SK-N-SH (cell line): ENCODE results near the gene F2RL3. TPM values are rescaled to one million over a fixed set of nuclear protein-coding genes. Genes with fewer than 3 reads are reported as not detected.
A peak's percentile ranks its signal among the peaks of the same experiment; 100 is the strongest.

Experiments used
- CTCF ChIA-PET: fragments of 300-600, 350-600 bp; formaldehyde crosslinking; extraction: SDS; loops from one replicate; lab custom pipeline; 2021; lab: Yijun Ruan, JAX
- POLR2A ChIA-PET: fragments of 350-600 bp; sonication (Branson Sonifier 250); formaldehyde crosslinking; extraction: SDS; loops from one replicate; lab custom pipeline; 2020; ENCODE audit warnings: antibody characterized with exemption, inconsistent platforms; lab: Yijun Ruan, JAX
- DNase-seq: peaks from one replicate; pipeline ENCODE4 v3.0.0; 2012
- H2AFZ ChIP-seq: fragments of 200-600 bp; sonication (generic); 2 replicates; pipeline ENCODE4 v1.8.1; 2016; ENCODE audit warnings: antibody characterized with exemption, mild to moderate bottlenecking, low read depth
- H3F3A ChIP-seq: fragments of 200-600 bp; sonication (generic); replicated peaks from 2 replicates; pipeline ENCODE3; 2016; ENCODE audit warnings: antibody characterized with exemption, mild to moderate bottlenecking; ENCODE audit not compliant: insufficient read depth
- H3K27ac ChIP-seq, 2 experiments: fragments of 200-500 bp in 1 of 2; fragments of 200-600 bp in 1 of 2; sonication (Bioruptor generic) in 1 of 2; sonication (generic), shearing (Covaris generic) in 1 of 2; 2 replicates each; pipeline versions ENCODE4 v1.5.1 to v1.6.1; 2014 to 2016; ENCODE audit warnings: low read depth in 2 of 2, inconsistent platforms in 1 of 2, low read length in 1 of 2, mild to moderate bottlenecking in 1 of 2, mixed read lengths in 1 of 2
- H3K27me3 ChIP-seq: fragments of 200-600 bp; sonication (generic), shearing (Covaris generic); 2 replicates; pipeline ENCODE4 v1.6.1; 2016; ENCODE audit warnings: mixed run types; ENCODE audit not compliant: insufficient read depth
- H3K36me3 ChIP-seq, 2 experiments: fragments of 200-500 bp in 1 of 2; fragments of 200-600 bp in 1 of 2; sonication (Bioruptor generic) in 1 of 2; sonication (generic) in 1 of 2; replicated peaks in 1 of 2; 2 replicates each; pipeline versions ENCODE3 to v1.5.1; 2014 to 2016; ENCODE audit warnings: low read length in 1 of 2, mild to moderate bottlenecking in 1 of 2; ENCODE audit not compliant: insufficient read depth in 2 of 2, control insufficient read depth in 1 of 2
- H3K4me1 ChIP-seq, 2 experiments: fragments of 200-500 bp in 1 of 2; fragments of 200-600 bp in 1 of 2; sonication (Bioruptor generic) in 1 of 2; sonication (generic), shearing (Covaris generic) in 1 of 2; 2 replicates each; pipeline versions ENCODE4 v1.5.1 to v1.6.1; 2014 to 2016; ENCODE audit warnings: low read depth in 1 of 2, low read length in 1 of 2, mixed run types in 1 of 2; ENCODE audit not compliant: insufficient read depth in 2 of 2, control insufficient read depth in 1 of 2
- H3K4me2 ChIP-seq: fragments of 200-600 bp; sonication (generic), shearing (Covaris generic); 2 replicates; pipeline ENCODE4 v1.6.1; 2017; ENCODE audit warnings: mixed run types
- H3K4me3 ChIP-seq, 2 experiments: fragments of 200-500 bp in 1 of 2; fragments of 200-600 bp in 1 of 2; sonication (Bioruptor generic) in 1 of 2; sonication (generic), shearing (Covaris generic) in 1 of 2; 2 replicates each; pipeline versions ENCODE4 v1.5.1 to v1.8.1; 2014 to 2016; ENCODE audit warnings: low read depth in 2 of 2, inconsistent platforms in 1 of 2, low read length in 1 of 2, mild to moderate bottlenecking in 1 of 2, mixed read lengths in 1 of 2, moderate library complexity in 1 of 2
- H3K79me2 ChIP-seq: fragments of 200-600 bp; sonication (generic); 2 replicates; pipeline ENCODE4 v1.8.1; 2017; ENCODE audit warnings: mild to moderate bottlenecking; ENCODE audit not compliant: insufficient read depth
- H3K9ac ChIP-seq: fragments of 200-600 bp; sonication (generic); 2 replicates; pipeline ENCODE4 v1.6.1; 2017; ENCODE audit warnings: mixed run types
- H3K9me2 ChIP-seq: fragments of 200-600 bp; sonication (generic); 2 replicates; pipeline ENCODE4 v1.6.1; 2017; ENCODE audit warnings: mixed run types
- H3K9me3 ChIP-seq: fragments of 200-600 bp; sonication (generic); 2 replicates; pipeline ENCODE4 v1.6.1; 2017; ENCODE audit warnings: mixed run types, mild to moderate bottlenecking, moderate library complexity
- H4K20me1 ChIP-seq: fragments of 200-600 bp; sonication (generic); 2 replicates; pipeline ENCODE4 v1.6.1; 2017; ENCODE audit warnings: mild to moderate bottlenecking, mixed run types; ENCODE audit not compliant: insufficient read depth
- CHD2 ChIP-seq: fragments of 150-350 bp; IDR thresholded peaks from 2 replicates; pipeline ENCODE4 v1.6.1; 2018; ENCODE audit warnings: low read length; ENCODE audit not compliant: partially characterized antibody
- ELF1 ChIP-seq: IDR thresholded peaks from 2 replicates; pipeline ENCODE4 v1.4.0; 2012
- EP300 ChIP-seq, 2 experiments: IDR thresholded peaks; 2 replicates each; pipeline versions ENCODE4 v1.4.0 to v1.6.1; 2012; ENCODE audit warnings: borderline replicate concordance in 1 of 2, low read depth in 1 of 2, low read length in 1 of 2
- FOSL2 ChIP-seq: IDR thresholded peaks from 2 replicates; pipeline ENCODE4 v1.4.0; 2012; ENCODE audit warnings: low read depth, mild to moderate bottlenecking, moderate library complexity, borderline replicate concordance
- FOXJ3 ChIP-seq: sonication (generic); formaldehyde crosslinking; IDR thresholded peaks from 2 replicates; pipeline ENCODE4 v1.5.1; 2020; ENCODE audit warnings: mild to moderate bottlenecking, missing genetic modification reagents
- GABPA ChIP-seq: IDR thresholded peaks from 2 replicates; pipeline ENCODE4 v1.4.0; 2012; ENCODE audit warnings: low read depth, mild to moderate bottlenecking
- MEF2A ChIP-seq: IDR thresholded peaks from 2 replicates; pipeline ENCODE4 v1.4.0; 2012; ENCODE audit warnings: low read depth, borderline replicate concordance
- MXI1 ChIP-seq: IDR thresholded peaks from 2 replicates; pipeline ENCODE4 v1.6.1; 2012; ENCODE audit warnings: mild to moderate bottlenecking, low read depth, low read length, improper control_type of control experiment
- NFIC ChIP-seq: IDR thresholded peaks from 2 replicates; pipeline ENCODE4 v1.4.0; 2012; ENCODE audit warnings: borderline replicate concordance
- POLR2AphosphoS5 ChIP-seq: IDR thresholded peaks from 2 replicates; pipeline ENCODE4 v1.6.1; 2012; ENCODE audit warnings: low read depth, low read length
- SIN3A ChIP-seq: IDR thresholded peaks from 2 replicates; pipeline ENCODE4 v1.6.1; 2012; ENCODE audit warnings: low read depth, mild to moderate bottlenecking, low read length, moderate library complexity, borderline replicate concordance
- TEAD4 ChIP-seq: IDR thresholded peaks from 2 replicates; pipeline ENCODE4 v1.4.0; 2012; ENCODE audit warnings: mild to moderate bottlenecking, borderline replicate concordance; ENCODE audit not compliant: insufficient read depth
- WGBS: methylation state at CpG from one replicate; pipeline ENCODE4 v1.1.6; 2017; ENCODE audit warnings: low lambda C conversion rate; 5-methylcytosine and 5-hydroxymethylcytosine counted together
- polyA plus RNA-seq, 3 experiments: library from polyadenylated mRNA; depleted of rRNA; stranded (reverse); fragments of >200 nt; gene quantifications; 2 replicates each; pipeline ENCODE4 v1.2.3, GENCODE V29; 2012
- TF ChIP-seq, protein P1 (sequence below): IDR thresholded peaks from 2 replicates; pipeline ENCODE4 v1.4.0; 2012; ENCODE audit warnings: low read depth
- TF ChIP-seq, protein P2 (sequence below): IDR thresholded peaks from 2 replicates; pipeline ENCODE4 v1.6.1; 2012; ENCODE audit warnings: mild to moderate bottlenecking, low read depth, low read length, moderate library complexity
- TF ChIP-seq, protein P3 (sequence below): IDR thresholded peaks from 2 replicates; pipeline ENCODE4 v1.4.0; 2012; ENCODE audit warnings: low read depth, borderline replicate concordance
- TF ChIP-seq, protein P4 (sequence below): IDR thresholded peaks from 2 replicates; pipeline ENCODE4; 2012
- TF ChIP-seq, protein P5 (sequence below): fragments of 150-350 bp; IDR thresholded peaks from 2 replicates; pipeline ENCODE4 v1.6.1; 2016; ENCODE audit warnings: mild to moderate bottlenecking, low read depth, low read length

F2RL3 gene
- polyA plus RNA-seq, 1 of the 3 experiments (the other 2 are of a cell fraction) = not detected

DNA sequence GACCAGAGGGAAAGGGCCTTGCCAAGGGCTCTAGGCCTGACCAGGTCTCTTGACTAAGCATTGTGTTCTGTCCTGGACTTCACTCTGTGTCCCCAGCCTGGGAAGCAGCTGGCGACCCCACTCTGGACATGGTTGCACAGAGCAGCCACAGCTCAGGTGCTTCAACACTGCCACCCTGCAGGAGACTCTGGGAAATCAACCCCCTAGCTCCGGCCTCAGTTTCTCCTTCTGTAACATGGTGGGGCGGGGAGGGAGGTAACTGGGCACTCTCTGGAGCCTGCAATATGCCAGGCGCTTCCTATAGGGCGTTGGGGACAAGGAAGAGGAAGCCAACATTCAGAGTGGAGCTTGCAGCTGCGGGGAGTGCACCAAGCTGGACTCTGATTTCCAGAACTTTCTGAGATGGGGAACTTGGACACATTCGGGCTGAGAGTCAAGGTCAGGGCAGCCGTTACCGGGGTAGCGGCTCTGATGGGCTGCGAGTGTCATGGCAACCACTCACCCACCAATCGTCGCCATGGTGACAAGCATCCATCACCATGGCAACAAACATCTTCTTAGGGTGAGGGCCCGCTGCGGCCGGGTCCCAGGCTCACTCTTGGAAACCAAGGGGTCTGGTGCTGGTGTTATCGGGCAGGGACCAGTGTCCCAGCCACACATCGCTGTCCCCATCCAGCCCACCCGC, 12.8 kb downstream of the F2RL3 start:
- Histone ChIP-seq H4K20me1 (no peaks in the 10 kb centered on the region), H2AFZ (no peak overlapping the region), H3K79me2 (no peaks in the 10 kb centered on the region), H3F3A (no peaks in the 10 kb centered on the region), H3K27ac (no peak overlapping the region), H3K9me2 (no peaks in the 10 kb centered on the region), H3K27me3 (peaks cover 12% of the 10 kb centered on the region; the same call in 1 of the 2 replicates), H3K36me3 (no peaks in the 10 kb centered on the region), H3K4me2 (no peak overlapping the region), H3K4me1 (no peaks in the 10 kb centered on the region), H3K4me3 (no peak overlapping the region), H3K9me3 (no peaks in the 10 kb centered on the region), H3K9ac (no peak overlapping the region)
- CTCF ChIA-PET = interaction anchor here (1.2 kb wide), 1 partner anchor 129 kb away, joined by 3 read pairs; no protein-coding TSS in a partner anchor
- WGBS = 27% methylated on average over 8 of the region's 19 CpGs
- peak; percentile 51 for DNase-seq
- POLR2A ChIA-PET = no interaction called here
- TF ChIP-seq POLR2AphosphoS5 = no peak
- no peak for TF ChIP-seq FOSL2
- TF ChIP-seq CHD2 = no peak
- TF ChIP-seq GABPA = no peak
- no peak for TF ChIP-seq NFIC
- no peak for TF ChIP-seq MXI1
- no peak for TF ChIP-seq TEAD4
- no peak for TF ChIP-seq ELF1
- TF ChIP-seq FOXJ3 = no peak
- TF ChIP-seq, all 33 proteins: peak for 0

DNA sequence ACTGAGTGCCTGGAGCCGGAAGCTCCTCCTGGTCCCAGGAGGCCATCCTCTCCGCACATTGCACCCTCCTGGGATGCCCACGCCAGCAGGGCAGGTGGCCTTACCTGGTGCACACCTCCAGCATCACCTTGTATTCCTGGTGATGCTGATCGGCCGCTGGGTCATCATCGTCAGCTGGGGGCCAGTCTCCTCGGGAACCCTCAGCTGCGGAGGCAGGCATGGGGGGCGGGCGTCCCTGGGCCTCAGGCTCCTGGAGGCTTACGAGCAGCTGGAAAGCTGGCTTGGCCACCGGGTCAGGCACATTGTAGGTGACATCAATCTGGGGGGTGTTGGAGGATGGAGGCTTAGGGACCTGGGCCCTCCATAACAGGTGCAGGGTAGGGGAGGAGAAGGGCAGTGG, 13.7 kb downstream of the F2RL3 start:
- H2AFZ ChIP-seq = no peak overlapping the region
- no peaks in the 10 kb centered on the region for H4K20me1 ChIP-seq
- no peak overlapping the region for H3K4me2 ChIP-seq
- no peaks in the 10 kb centered on the region for H3K9me3 ChIP-seq
- no peaks in the 10 kb centered on the region for H3K4me1 ChIP-seq
- TF ChIP-seq, protein P1, sequence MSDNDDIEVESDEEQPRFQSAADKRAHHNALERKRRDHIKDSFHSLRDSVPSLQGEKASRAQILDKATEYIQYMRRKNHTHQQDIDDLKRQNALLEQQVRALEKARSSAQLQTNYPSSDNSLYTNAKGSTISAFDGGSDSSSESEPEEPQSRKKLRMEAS = no peak
- TF ChIP-seq FOSL2 (no peak), MEF2A (no peak), EP300 (IDR thresholded peaks at IDR 0.05; ENCODE audit: borderline replicate concordance in 1 of 2, low read depth in 1 of 2, low read length in 1 of 2) (no peak), GABPA (no peak), MXI1 (no peak), CHD2 (no peak), FOXJ3 (no peak), TEAD4 (no peak), NFIC (no peak), SIN3A (no peak), POLR2AphosphoS5 (no peak)
- TF ChIP-seq, protein P2, sequence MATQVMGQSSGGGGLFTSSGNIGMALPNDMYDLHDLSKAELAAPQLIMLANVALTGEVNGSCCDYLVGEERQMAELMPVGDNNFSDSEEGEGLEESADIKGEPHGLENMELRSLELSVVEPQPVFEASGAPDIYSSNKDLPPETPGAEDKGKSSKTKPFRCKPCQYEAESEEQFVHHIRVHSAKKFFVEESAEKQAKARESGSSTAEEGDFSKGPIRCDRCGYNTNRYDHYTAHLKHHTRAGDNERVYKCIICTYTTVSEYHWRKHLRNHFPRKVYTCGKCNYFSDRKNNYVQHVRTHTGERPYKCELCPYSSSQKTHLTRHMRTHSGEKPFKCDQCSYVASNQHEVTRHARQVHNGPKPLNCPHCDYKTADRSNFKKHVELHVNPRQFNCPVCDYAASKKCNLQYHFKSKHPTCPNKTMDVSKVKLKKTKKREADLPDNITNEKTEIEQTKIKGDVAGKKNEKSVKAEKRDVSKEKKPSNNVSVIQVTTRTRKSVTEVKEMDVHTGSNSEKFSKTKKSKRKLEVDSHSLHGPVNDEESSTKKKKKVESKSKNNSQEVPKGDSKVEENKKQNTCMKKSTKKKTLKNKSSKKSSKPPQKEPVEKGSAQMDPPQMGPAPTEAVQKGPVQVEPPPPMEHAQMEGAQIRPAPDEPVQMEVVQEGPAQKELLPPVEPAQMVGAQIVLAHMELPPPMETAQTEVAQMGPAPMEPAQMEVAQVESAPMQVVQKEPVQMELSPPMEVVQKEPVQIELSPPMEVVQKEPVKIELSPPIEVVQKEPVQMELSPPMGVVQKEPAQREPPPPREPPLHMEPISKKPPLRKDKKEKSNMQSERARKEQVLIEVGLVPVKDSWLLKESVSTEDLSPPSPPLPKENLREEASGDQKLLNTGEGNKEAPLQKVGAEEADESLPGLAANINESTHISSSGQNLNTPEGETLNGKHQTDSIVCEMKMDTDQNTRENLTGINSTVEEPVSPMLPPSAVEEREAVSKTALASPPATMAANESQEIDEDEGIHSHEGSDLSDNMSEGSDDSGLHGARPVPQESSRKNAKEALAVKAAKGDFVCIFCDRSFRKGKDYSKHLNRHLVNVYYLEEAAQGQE = no peak
- TF ChIP-seq, protein P3, sequence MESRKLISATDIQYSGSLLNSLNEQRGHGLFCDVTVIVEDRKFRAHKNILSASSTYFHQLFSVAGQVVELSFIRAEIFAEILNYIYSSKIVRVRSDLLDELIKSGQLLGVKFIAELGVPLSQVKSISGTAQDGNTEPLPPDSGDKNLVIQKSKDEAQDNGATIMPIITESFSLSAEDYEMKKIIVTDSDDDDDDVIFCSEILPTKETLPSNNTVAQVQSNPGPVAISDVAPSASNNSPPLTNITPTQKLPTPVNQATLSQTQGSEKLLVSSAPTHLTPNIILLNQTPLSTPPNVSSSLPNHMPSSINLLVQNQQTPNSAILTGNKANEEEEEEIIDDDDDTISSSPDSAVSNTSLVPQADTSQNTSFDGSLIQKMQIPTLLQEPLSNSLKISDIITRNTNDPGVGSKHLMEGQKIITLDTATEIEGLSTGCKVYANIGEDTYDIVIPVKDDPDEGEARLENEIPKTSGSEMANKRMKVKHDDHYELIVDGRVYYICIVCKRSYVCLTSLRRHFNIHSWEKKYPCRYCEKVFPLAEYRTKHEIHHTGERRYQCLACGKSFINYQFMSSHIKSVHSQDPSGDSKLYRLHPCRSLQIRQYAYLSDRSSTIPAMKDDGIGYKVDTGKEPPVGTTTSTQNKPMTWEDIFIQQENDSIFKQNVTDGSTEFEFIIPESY = no peak
- TF ChIP-seq, protein P4, sequence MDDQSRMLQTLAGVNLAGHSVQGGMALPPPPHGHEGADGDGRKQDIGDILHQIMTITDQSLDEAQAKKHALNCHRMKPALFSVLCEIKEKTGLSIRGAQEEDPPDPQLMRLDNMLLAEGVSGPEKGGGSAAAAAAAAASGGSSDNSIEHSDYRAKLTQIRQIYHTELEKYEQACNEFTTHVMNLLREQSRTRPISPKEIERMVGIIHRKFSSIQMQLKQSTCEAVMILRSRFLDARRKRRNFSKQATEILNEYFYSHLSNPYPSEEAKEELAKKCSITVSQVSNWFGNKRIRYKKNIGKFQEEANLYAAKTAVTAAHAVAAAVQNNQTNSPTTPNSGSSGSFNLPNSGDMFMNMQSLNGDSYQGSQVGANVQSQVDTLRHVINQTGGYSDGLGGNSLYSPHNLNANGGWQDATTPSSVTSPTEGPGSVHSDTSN = no peak
- TF ChIP-seq, protein P5, sequence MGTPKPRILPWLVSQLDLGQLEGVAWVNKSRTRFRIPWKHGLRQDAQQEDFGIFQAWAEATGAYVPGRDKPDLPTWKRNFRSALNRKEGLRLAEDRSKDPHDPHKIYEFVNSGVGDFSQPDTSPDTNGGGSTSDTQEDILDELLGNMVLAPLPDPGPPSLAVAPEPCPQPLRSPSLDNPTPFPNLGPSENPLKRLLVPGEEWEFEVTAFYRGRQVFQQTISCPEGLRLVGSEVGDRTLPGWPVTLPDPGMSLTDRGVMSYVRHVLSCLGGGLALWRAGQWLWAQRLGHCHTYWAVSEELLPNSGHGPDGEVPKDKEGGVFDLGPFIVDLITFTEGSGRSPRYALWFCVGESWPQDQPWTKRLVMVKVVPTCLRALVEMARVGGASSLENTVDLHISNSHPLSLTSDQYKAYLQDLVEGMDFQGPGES = no peak
- TF ChIP-seq, all 33 proteins: peak for 0
- H3K9me2 ChIP-seq = no peaks in the 10 kb centered on the region
- H3K9ac ChIP-seq = no peak overlapping the region
- ChIA-PET CTCF (no interaction called here), POLR2A (no interaction called here)
- no peaks in the 10 kb centered on the region for H3K36me3 ChIP-seq
- peaks cover 12% of the 10 kb centered on the region; the same call in 1 of the 2 replicates for H3K27me3 ChIP-seq
- no peak for DNase-seq
- no peak overlapping the region for H3K27ac ChIP-seq
- 77% methylated on average over 7 of the region's 12 CpGs for WGBS
- H3F3A ChIP-seq = no peaks in the 10 kb centered on the region
- no peaks in the 10 kb centered on the region for H3K79me2 ChIP-seq
- H3K4me3 ChIP-seq = no peak overlapping the region
